ENCODE results near the gene SULT1E1. TPM values are rescaled to one million over a fixed set of nuclear protein-coding genes. Genes with fewer than 3 reads are reported as not detected.

Gene SULT1E1
- total RNA-seq (2022; extraction: Qiagen RNA extraction), result not detected in 5 replicates

GRCh38 chr4:69860052-69860451 is at the start of gene SULT1E1:
TSS of gene SULT1E1 (minus strand) at chr4:69860145. CDS start at chr4:69857644, 2,501 bp downstream.

Other genes starting within 250 kb of the SULT1E1 start
- gene UGT2A2, start 220.5 kb downstream of the SULT1E1 start, total RNA-seq (2022; extraction: Qiagen RNA extraction), result not detected in 5 replicates
- gene UGT2A1, start 206.9 kb downstream of the SULT1E1 start, total RNA-seq (2022; extraction: Qiagen RNA extraction), result not detected in 5 replicates
- gene SULT1B1, start 99.5 kb downstream of the SULT1E1 start, total RNA-seq (2022; extraction: Qiagen RNA extraction), result 0.01 to 0.05 TPM (median 0.03 TPM) in 4 of 5 replicates, not detected in the other
- not detected in 5 replicates for gene CSN1S1, start 70.9 kb upstream of the SULT1E1 start, total RNA-seq (2022; extraction: Qiagen RNA extraction)
- not detected in 5 replicates for gene CSN2, start 105.6 kb upstream of the SULT1E1 start, total RNA-seq (2022; extraction: Qiagen RNA extraction)
- gene STATH, start 135.8 kb upstream of the SULT1E1 start, total RNA-seq (2022; extraction: Qiagen RNA extraction), result not detected in 5 replicates
- not detected in 5 replicates for gene HTN3, start 168.3 kb upstream of the SULT1E1 start, total RNA-seq (2022; extraction: Qiagen RNA extraction)
- not detected in 5 replicates for gene HTN1, start 190.3 kb upstream of the SULT1E1 start, total RNA-seq (2022; extraction: Qiagen RNA extraction)